ENCODE results near the gene PDIK1L.
A peak's percentile ranks its signal among the peaks of the same experiment; 100 is the strongest.

- TF ChIP-seq CTCF (IDR thresholded peaks at IDR 0.05 in 2 of 3, conservative IDR thresholded peaks at IDR 0.05 in 1 of 3; ENCODE audit: insufficient read depth in 2 of 3, low read depth in 1 of 3, low read length in 3 of 3) (no peak), HIVEP1 (CRISPR knock-in tag; IDR thresholded peaks at IDR 0.05) (no peak), POLR2B (IDR thresholded peaks at IDR 0.05; ENCODE audit: low read depth, partially characterized antibody) (no peak), POLR2A (conservative IDR thresholded peaks at IDR 0.05) (no peak), ZNF316 (IDR thresholded peaks at IDR 0.05) (0 out of 2 replicates have a peak, but pooled peaks have one; percentile 10), ZBTB34 (CRISPR knock-in tag; IDR thresholded peaks at IDR 0.05) (no peak), HNRNPK (IDR thresholded peaks at IDR 0.05; ENCODE audit: low read depth, low read length, poor library complexity, severe bottlenecking) (no peak), NR2F6 (CRISPR knock-in tag; IDR thresholded peaks at IDR 0.05) (no peak), ZNF717 (CRISPR knock-in tag; IDR thresholded peaks at IDR 0.05) (no peak), ZBTB43 (CRISPR knock-in tag; IDR thresholded peaks at IDR 0.05) (no peak), RCOR1 (IDR thresholded peaks at IDR 0.05; ENCODE audit: borderline replicate concordance in 1 of 2, low read depth in 2 of 2, low read length in 2 of 2) (peak in 1 of 2 experiments; percentile 68; a peak in 1 of 4 replicates), ARID3A (IDR thresholded peaks at IDR 0.05; ENCODE audit: borderline replicate concordance, low read depth, low read length) (no peak)
These were observed 53.5 kb downstream of the PDIK1L start for GRCh38 chr1:26164861-26165842.
